Islet of Langerhans (tissue), 1 donor: ENCODE measurements around the gene UBR4.
"Not testable (repeated sequence)": the region's sequence is repeated elsewhere in the genome, so short reads cannot be mapped to it uniquely, and the experiment has no call there.

Experiments used
- FAIRE-seq: peaks from one replicate; lab custom pipeline; 2011; peaks lifted over from hg19 to GRCh38; lab: Jason Lieb, UNC

UBR4 gene

GRCh38 chr1:19209990-19210771, at the start of gene UBR4:
TSS of gene UBR4 (minus strand) at chr1:19210266. CDS start at chr1:19210248, 18 bp downstream.
- FAIRE-seq: no peak

- FAIRE-seq: no peak
These were observed 48.3 kb upstream of the UBR4 start for GRCh38 chr1:19258353-19258752.

DNA sequence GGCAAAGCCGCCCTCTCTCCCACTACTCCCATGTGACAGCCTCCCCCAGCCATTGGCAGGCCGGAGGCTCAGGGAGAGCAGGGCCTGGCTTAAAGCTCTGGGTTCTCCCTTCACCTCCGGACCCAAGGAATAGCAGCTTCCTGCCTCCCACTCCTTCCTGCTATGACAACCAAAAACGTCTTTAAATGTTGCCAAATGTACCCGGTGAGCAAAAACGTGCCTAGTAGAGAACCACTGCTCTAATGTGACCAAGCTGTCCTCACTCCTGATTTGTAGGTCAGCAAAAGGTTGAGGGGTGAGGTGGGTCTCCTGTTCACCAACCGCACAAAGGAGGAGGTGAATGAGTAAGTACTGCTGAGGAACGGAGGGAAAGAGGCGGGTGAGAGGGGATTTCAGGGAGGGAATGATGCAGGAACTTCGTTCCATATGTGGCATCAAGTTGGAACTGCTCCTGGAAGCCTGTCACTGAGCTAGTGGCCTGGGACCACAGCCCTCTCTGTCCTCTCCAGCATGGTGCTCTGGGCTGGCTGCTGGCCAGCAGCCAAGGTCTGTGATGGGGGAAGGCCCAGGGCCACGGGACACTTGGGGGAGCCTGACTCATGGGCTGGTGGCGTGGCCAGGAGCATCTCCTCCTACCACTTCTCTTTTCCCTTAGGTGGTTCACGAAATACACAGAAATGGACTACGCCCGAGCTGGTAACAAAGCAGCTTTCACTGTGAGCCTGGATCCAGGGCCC, 47.3 kb upstream of the UBR4 start:
- no peak for FAIRE-seq

- FAIRE-seq: not testable (repeated sequence)
These were observed 46.2 kb upstream of the UBR4 start for GRCh38 chr1:19256301-19256700.

- FAIRE-seq: no peak
These were observed 45.2 kb upstream of the UBR4 start for GRCh38 chr1:19255288-19255687.

GRCh38 chr1:19254416-19254815, 44.4 kb upstream of the UBR4 start:
- no peak for FAIRE-seq

GRCh38 chr1:19251305-19252196, 41.5 kb upstream of the UBR4 start, which contains the start of the genes EMC1 and MRTO4:
TSS of gene EMC1 (minus strand) at chr1:19251524. CDS start at chr1:19251509, 15 bp downstream.
TSS of gene MRTO4 (plus strand) at chr1:19251805. CDS start at chr1:19251836, 31 bp downstream.
- FAIRE-seq: no peak

DNA sequence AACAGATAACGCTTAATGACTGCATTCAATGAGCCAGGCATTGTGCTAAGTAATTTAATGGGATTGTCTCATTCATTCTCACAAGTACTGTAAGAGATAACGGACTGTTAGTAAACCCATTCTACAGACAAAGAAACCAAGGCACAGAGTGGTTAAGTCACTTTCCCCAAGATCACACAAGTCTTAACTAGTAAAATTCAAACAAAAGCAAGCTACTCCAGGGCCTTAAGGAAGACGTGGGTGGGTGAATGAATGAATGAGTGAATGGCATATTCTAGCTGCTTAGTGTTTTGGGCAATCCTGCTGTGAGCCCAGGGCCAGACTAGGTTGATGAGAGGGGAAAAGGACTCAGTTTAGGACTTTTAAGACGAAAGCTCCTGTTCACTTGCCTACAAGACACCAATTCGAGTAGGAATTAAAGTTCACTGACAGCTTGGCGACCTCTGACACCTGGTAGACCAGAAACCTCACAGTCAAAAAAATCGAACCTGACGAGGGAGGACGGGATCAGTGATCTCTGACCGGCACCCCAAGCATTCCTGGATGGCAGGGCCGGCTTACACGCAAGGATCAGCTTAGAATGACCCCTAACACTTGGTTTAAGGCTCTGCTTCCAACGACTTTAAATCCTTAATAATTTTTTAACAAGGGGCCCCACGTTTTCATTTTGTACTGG, 40.7 kb upstream of the UBR4 start:
- FAIRE-seq: no peak

DNA sequence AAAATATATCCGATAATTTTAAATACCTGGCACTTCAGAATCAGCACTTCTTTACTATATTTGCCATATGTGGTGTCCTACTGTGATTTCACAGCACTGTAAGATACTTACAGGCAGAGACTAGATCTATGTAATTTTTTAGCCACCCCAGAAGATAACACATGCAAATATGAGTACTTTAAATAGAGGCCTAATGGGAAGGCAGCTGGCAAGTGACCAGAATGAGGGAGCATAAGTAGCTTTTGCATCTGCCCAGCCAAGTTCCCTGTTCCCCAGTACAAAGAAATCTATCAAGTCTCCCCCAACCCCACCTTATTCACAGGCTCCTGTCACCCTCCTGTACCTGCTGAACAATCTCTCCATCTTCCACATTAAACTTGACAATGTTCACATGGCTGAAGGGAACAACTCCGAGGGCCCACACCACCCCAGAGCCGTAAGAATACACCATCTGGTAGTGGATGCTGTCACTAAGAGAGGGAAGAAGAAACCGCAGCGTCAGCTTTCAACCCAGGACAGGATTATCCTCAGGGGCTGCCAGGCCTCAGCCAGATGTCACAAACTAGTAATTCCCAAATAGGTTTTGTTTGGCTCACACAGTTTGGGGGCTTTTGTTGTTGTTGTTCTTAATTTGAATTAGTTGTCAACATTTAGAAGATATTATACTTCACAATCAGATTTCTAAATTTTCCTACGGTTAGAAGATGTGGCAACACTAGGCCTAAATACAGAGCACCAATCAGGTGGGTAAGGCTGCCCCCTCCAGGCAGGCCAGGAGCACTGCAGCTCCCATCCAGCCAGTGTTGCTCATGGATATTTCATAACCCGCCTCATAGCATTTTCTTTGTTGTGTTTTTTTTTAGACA, 30.8 kb upstream of the UBR4 start:
- FAIRE-seq: peak; percentile 49

- FAIRE-seq: no peak
These were observed 29.8 kb upstream of the UBR4 start for GRCh38 chr1:19239876-19240275.

DNA sequence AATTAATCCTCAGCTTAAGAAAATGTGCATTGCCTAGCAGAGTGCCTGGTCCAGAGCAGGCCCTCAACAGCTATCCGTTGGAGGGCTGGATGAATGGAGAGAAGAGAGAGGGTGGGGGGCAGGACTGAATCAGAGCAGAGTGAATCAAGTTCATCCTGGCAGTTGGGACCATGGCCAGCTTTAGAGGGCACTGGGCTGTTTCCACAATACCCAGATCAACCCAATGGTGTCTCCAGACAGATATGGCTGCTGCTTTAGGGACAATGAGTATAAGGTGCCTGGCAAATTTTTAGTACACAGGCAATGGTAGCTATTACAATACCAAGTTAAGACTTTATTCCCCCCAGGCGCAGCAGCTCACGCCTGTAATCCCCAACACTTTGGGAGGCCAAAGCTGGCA, 24.2 kb upstream of the UBR4 start:
- no peak for FAIRE-seq

GRCh38 chr1:19232524-19232846, 22.4 kb upstream of the UBR4 start:
- no peak for FAIRE-seq

GRCh38 chr1:19231736-19232523, 21.9 kb upstream of the UBR4 start:
- not testable (repeated sequence) for FAIRE-seq

- FAIRE-seq: no peak
These were observed 19.8 kb upstream of the UBR4 start for GRCh38 chr1:19229828-19230325.

GRCh38 chr1:19229229-19229628, 19.2 kb upstream of the UBR4 start:
- no peak for FAIRE-seq

GRCh38 chr1:19222979-19223824, 13.1 kb upstream of the UBR4 start:
- FAIRE-seq: no peak

- no peak for FAIRE-seq
These were observed 12.5 kb upstream of the UBR4 start for GRCh38 chr1:19222573-19222972.

DNA sequence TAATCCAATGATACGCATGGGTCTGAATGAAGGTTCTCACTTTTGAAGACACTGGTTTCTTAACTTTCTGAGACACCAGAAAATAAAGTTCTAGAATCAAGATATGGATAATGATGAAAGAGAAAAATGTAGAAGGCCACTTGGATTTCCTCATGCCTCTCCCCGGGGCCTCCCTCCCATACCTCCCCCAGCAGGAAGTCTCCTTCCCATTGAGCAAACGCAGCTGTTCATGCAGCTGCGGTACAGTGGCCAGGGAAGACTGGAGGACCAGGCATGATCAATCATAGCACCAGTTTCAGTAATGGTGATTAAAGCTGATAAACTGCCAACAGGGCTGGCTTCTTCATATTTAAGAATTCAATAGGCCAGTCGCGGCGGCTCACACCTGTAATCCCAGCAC, 10.9 kb upstream of the UBR4 start:
- FAIRE-seq: no peak
